ENCODE results near the gene TBC1D17.

TBC1D17 gene

DNA sequence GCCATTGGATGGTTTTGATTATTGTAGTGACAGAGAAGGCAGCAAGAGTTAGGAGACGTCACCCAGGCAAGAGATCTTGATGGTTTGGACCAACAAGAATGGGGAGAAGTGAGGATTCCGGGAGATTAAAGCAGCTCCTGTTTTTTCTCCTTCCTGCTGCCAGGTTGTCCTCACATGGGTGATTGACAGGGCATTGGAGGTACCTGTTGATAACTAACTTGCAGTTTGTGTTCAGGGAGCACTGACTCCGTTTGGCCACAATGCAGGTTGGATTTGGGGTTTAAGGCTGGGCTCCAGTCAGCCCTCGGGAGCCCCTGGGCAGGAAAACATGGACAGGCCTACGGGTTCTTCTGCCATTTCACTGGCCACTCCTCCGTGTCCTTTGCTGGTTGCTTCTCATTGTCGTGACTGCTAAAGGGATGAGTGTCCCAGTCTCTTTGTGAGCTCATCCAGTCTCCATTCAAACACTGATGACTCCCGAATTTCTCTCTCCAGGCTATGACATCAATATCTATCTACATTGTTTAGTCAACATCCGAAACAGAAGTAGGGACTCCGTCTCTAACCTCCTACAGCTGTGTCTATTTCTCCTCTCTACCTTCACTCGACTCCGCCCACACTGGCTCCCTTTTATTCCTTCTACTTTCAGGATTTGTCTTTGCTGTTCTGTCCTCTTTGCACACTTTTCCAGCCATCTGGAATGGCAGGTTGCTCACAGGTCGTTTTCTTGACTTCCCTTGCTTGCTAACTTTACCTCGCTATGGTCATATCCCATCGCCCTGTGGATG lies 27.9 kb upstream of the TBC1D17 start:
- no peak for DNase-seq

DNA sequence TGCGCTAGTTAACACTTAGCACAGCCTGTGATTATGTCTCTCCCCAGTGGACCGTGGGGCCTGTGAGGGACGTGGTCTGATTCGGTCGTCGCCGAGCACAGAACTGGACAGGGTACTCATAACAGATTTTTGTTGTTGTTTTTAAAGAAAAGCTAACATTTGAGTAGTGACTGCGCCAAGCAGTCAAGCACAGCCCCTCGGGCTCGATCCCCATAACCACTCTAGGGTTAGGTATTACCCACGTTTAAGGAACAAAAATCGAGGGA lies 27.3 kb upstream of the TBC1D17 start:
- DNase-seq: no peak

DNA sequence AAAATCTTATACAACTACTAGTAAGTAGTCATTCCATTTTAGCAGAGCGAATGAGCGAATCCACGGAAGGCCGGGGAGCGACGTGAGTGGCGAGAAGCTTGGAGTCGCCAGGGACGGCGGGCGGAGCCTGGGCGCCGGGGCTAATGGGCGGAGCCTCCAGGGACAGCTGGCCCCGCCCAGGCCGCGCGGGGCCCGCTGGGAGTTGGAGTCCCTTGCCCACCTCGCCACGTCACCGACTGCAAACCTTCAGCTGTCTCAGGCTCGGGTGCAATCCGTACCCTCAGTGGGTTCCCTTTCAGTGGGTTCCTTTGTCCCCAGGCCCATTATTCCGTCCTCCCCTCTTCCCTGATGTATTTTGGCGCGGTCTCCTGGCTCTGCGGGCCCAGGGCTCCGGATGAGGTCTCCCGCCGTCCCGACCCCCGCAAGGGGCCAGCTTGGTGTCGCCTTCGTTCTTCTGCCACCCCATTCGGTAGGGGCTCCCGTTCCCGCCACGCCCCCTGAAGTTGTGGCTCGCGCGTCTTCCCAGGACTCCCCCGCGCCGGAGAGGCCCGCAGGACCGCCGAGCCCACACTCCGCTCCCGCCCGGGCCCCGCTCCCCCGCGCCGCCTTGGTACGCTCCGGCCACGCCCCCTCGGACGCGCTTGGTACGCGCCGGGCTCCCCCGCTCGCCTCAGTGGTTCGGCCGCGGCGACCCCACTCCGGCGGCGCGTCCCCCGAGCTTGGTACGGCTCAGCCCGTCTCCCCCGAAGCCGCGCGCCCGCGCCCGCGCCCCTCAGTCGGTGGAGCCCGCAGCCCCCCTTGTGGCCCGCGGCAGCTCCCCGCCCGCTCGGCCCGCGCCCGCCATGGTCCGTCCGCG lies 26.8 kb upstream of the TBC1D17 start, which contains the start of gene PTOV1:
TSS of gene PTOV1 (plus strand) at position 673 of the 856 bp plus-strand sequence.
- peak; percentile 94 for DNase-seq

GRCh38 chr19:49851456-49852259 lies 25.8 kb upstream of the TBC1D17 start:
- no peak for DNase-seq

- DNase-seq: no peak
Measured at GRCh38 chr19:49852631-49853126, 24.8 kb upstream of the TBC1D17 start.

- no peak for DNase-seq
Measured at GRCh38 chr19:49853852-49854377, 23.6 kb upstream of the TBC1D17 start.

GRCh38 chr19:49854378-49855263 lies 22.9 kb upstream of the TBC1D17 start:
- no peak for DNase-seq

DNA sequence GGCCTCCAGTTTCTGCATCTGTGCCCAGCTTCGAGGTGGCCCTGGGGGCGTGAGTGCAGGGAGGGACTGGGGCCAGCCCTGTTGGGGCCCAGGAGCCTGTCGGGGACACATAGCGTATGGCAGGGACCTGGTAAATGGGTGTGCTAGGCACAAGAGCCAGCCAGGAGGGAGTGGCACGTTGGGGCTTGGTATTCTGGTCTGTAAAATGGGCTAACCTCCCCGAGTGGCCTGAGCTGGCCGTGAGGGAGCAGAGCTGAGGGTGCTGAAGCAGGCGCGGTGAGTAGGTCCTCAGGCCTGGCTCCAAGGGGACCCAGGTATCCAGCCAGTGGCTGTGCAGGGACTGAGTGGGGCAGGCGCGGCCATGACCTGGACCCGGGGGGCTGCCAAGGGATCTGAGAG lies 22.2 kb upstream of the TBC1D17 start:
- DNase-seq: no peak

DNA sequence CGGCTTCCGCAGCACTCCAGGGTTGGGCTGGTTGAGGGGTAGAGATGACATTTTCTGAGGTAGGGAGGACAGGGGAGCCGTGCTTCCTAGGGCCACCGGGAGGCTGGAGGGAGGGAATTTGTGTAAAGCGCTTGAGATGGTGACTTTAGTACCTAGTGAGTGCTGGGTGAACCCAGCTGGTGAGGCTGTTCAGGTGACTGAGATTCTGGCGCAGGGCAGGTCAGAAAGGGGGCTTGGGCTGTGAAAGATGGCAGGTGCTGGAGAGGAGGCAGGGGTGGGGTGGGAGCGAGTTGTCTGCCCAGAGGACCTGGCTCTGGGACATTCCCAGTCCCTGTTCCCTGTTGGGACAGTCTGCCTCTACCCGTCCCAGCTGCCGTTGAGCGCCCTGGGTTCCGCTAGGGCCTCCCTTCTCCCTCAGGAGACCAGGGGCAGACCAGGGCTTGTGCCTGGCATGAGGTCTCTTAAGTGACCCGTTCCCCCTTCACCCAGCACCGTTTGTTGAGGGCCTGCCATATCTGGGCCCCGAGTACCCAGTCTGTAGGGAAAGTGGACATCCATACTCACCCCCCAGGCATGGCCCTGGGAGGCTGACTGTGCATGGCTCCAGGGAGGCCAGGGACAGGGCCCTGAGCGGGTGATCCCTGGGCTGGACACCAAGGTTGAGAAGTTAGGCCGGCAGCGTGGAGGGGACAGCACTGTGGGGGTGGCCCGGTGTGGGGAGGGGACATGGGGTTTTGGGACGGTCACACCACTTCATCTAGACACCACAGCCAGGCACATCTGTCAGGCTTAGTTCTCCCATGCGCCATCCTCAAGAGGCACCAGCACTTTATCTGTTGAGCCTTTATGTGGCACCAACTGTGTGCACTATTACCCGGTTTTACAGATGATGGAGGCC lies 21.6 kb upstream of the TBC1D17 start:
- DNase-seq: no peak

GRCh38 chr19:49856574-49857021 lies 20.9 kb upstream of the TBC1D17 start:
- no peak for DNase-seq

DNA sequence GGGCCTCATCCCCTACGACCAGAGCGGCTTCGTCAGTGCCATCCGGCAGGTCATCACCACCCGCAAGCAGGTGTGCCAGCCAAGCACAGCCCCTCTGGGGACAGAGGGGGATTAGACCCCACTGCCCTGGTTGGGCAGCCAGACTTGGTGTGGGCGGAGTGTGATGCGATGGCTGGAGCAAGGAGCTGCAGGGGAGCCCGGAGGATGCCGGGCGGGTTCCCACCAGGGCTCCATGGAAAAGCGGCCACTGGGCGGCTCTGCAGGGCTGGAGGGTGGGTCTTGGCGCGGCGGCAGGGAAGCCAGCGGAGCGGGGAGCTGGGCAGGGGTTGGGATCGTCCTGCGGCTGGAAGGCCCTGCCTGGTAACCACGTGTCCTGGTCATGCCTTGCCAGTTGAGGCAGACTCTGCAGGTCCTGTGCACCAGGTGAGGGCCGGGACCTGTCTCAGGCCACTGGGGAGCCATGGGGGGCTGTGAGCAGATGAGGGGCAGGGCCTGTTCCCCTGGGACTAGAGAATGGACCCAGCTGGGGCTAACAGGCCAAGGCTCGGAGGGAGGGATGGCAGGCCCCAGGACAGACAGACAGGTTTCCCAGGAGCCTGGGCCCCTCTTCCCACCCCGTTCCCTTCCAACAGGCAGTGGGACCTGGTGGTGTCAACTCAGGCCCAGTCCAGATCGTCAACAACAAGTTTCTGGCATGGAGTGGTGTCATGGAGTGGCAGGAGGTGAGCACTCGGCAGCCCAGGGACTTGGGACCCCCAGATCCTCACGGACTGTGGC lies 20.3 kb upstream of the TBC1D17 start:
- no peak for DNase-seq

- DNase-seq: no peak
Measured at GRCh38 chr19:49857838-49858087, 19.7 kb upstream of the TBC1D17 start.

GRCh38 chr19:49858088-49858985 lies 19.2 kb upstream of the TBC1D17 start:
- DNase-seq: no peak

DNA sequence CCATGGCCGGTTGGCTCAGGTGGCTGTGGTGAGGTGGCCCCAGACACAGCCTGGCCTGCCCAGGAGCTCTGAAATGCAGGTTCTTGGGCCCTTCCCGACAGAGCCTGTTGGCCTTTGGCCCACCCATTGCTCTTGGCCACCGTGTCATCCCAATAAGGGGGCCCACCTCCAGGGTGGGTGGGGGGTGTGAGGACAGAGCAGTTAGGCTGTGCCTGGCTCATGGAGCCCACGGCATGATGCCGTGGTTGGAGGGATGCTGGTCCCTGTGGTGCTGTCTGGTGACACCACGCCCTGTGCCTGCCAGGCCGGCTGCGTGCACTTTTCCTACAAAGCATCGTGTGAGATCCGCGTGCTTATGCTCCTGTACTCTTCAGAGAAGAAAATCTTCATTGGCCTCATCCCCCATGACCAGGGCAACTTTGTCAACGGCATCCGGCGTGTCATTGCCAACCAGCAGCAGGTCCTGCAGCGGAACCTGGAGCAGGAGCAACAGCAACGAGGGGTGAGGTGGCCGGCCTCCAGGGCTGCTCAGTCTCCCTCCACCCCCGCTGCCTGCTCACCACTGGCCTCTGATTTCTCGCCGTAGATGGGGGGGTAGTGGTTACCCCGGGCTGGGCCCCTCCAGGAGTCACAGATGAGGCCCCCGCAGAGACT lies 17.7 kb upstream of the TBC1D17 start:
- DNase-seq: no peak

- no peak for DNase-seq
Measured at GRCh38 chr19:49860336-49861102, 17.0 kb upstream of the TBC1D17 start.

DNA sequence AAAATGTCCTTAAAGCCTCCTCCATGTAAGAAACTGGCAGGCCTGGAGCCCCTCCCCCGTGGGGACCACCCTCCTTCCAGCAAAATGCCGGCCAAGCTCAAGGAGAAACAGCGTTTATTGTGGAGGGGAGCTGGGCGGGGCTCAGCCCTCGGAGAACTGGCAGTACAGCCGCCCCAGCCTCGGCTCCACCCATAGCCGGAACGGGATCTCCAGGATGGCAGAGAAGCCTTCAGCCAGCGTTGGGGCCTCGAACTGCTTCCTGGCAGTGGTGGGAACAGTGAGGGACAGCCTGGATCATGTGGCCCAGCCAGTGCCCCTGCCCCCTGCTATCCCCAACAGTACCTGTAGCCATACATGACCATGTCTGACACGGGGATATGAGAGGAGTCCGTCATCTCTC lies 16.4 kb upstream of the TBC1D17 start:
- DNase-seq: no peak

DNA sequence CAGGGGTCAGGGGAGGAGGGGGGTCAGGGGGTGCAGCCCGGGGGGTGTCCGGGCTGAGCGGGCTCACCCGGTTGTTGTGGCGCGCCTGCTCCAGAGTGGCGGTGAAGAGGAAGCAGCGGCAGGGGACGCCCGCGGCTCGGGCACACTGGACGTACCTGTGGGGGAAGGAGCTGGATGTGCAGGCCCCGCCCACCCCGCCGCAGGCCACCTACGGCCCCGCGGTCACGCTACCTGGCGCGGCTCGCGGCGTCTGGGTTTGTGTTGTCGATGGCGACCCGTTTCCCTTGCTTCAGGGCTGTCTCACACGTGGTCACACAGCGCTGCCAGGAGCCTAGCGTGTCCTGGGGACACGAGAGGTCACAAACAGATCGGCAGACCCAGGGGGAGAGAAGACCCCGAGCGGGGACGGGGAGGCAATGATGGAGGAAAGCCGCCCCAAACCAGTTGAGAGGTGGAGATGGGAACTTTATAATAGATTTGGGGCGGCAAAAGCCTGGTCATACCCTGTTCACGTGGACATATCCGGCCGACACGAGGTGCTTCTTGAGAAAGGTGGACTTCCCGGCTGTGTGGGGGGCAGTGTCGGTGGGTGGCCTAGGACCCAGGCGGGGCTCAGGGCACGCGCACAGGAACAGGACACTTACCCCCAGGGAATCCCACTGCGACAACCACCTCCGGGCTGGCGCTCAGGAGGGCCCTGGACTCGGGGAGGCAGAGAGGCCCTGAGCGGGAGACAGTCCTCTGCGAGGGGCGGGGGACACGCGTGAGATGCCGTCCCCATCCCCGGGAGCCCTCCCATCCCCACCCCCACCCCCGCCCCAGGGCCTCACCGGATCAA lies 15.7 kb upstream of the TBC1D17 start:
- DNase-seq: no peak
